Stimulated activated naive CD4-positive, alpha-beta T cell (primary cell): Measurements from ENCODE around the gene NOXO1.
"Not testable (repeated sequence)": the region's sequence is repeated elsewhere in the genome, so short reads cannot be mapped to it uniquely, and the experiment has no call there.

Experiments used
- DNase-seq, 6 experiments: peaks; one replicate each; lab custom pipeline; 2025; lab: John Stamatoyannopoulos, UW

The NOXO1 gene

DNA sequence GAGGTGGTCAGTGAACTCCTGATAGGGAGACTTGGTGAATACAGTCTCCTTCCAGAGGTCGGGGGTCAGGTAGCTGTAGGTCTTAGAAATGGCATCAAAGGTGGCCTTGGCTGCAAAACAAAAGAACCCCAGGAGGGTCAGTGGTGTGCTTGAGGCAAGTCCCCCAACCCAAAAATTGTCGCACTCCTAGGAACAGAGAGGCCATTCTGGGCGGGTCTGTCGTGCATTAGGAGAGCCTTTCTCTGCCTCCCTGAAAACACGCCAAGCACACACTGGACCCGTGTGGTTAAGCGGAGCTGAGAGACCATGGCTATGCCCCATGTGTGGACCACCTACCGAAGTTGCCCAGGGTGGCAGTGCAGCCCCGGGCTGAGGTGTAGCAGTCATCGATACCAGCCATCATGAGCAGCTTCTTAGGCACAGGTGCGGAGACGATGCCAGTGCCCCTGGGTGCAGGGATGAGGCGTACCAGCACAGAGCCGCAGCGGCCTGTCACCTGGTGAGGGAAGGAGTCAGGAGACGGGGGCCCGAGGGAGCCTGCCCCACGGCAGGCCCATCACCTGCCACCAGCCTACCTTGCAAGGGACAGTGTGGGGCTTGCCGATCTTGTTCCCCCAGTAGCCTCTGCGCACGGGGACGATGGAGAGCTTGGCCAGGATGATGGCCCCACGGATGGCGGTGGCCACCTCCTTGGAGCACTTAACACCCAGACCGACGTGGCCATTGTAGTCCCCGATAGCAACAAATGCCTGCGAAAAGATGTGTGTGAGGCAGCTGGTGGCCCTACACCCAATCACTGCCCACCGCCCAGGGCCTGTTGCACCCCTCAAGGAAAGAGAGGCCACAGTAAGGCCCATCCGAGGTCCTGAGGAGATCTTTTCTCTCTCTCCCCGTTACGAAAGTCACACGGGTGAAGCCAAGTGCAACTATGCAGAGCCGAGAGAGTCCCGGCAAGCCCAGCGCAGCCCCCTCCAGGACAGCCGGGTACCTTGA is 18.8 kb downstream of the NOXO1 start:
- DNase-seq, result not testable (repeated sequence)

DNA sequence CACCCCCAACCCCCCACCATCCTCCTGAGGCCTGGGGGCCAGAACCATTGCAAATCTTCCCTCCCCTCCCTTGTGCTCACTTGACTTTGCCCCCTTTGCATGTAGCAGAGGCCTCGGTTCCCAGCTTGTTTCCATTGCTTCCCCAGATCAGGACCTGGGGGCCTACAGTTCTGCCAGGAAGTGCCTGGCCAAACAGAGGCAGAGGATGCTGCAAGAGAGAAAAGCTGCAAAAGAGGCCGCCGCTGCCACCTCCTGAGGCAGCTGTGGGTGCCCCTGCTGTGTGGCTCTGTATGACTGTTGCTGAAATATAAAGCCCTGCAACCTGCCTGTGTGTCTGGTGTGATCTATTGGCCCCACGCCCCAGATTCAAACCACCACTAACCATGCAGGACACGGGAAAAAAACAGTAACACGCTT is 19.6 kb downstream of the NOXO1 start:
- no peak for DNase-seq

DNA sequence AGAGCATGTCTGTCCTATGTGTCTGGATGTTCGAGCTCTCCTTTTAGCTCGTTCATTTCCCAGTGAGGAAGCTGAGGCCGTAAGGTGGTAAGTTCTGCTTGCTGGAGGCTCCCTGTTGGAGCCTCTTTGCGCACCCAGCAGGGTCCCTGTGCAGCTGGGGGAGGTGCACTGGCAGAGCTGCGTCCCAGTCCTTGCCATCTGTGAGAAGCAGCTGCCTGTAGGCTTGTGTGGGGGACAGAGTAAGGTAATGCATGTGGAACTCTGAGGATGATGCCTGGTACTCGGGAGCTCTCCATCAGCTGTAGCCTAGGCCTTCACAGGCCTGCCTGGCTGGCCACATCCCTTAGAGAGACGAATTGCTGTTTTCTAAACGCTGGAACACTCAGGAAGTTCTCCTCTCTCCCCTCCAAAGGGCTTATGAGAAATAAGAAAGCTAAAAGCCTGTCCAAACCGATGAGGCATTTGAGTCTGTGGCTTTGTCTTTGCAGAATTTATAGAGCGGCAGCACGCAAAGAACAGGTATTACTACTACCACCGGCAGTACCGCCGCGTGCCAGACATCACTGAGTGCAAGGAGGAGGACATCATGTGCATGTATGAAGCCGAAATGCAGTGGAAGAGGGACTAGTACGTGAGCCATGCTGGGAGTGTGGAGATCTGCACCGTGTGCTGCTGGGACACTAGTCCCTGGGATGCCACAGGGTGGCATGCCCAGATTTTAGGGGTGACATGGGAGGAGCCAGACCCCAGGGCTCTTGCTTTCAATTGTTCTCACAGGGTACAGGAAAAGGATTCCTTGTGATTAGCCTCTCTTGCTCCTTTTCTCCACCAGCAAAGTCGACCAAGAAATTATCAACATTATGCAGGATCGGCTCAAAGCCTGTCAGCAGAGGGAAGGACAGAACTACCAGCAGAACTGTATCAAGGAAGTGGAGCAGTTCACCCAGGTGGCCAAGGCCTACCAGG is 20.3 kb downstream of the NOXO1 start:
- peak in 1 of 6 experiments; percentile 52 for DNase-seq

DNA sequence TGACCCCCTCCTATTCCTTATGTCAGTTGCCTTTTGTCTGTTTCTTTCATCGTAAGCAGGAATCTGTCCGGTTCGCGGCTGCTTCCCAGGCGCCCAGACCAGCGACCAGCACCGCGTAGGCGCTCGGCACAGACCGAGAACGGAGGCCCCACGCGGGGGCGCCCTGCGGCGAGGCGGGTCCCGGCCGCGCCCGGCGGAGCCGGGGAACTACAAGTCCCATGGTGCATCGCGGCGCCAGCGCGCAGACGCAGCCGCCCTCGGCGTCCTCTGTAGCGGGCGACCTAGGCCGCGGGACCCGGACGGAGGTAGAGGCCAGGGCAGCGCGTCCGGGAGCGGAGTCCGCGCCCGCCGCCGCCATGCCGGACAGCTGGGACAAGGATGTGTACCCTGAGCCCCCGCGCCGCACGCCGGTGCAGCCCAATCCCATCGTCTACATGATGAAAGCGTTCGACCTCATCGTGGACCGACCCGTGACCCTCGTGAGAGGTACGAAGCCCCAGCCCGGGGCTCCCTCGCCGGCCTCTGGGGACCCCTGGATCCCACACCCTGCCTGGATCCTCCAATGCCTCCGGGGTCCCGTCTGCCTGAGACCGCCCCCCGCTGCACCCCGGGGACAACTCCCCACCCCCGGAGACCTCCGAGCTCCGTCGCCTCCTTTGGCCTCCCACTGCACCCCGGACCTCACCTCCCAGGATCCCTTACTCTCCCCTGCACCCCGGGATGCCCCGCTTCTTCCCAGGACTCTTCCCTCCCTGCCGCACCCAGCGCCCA is 21.8 kb downstream of the NOXO1 start, which contains the start of gene NDUFB10:
TSS of gene NDUFB10 (plus strand) at position 270 of the 771 bp plus-strand sequence. CDS start at position 357, 87 bp downstream.
- DNase-seq, result peak; percentile 71 to 91 (median 87)

DNA sequence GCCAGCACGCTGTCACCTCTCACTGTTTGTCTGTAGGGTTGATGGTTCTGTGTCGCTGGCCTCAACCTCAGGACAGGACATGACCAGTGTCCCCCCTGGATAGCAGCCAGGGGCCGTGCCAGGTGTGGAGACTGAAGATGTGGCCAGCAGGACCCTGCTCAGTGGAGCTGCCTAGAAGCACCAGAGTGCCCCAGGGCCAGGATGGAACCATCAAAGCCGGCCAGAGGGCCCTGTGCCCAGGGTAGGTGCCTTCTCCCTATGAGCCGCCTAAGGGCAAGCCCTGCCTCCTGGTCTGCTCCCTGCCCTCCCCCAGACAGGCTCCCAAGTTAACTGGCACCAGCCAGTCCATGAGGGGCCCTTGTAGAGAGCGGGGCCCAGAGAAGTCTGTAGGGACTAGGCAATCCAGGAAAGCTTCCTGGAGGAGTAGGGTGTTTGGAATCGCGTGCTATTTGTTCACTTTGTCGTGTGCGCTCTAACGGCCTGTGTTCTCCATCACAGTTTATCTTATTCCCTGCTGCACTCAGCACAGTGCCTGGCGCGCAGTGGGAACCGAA is 22.5 kb downstream of the NOXO1 start:
- no peak for DNase-seq

DNA sequence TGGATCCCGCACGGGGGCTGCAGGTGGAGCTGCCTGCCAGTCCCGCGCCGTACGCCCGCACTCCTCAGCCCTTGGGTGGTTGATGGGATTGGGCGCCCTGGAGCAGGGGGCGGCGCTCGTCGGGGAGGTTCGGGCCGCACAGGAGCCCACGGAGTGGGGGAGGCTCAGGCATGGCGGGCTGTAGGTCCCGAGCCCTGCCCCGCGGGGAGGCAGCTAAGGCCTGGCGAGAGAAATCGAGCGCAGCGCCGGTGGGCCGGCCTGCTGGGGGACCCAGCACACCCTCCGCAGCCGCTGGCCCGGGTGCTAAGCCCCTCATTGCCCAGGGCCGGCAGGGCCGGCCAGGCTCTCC is 23.2 kb downstream of the NOXO1 start:
- not testable (repeated sequence) for DNase-seq

DNA sequence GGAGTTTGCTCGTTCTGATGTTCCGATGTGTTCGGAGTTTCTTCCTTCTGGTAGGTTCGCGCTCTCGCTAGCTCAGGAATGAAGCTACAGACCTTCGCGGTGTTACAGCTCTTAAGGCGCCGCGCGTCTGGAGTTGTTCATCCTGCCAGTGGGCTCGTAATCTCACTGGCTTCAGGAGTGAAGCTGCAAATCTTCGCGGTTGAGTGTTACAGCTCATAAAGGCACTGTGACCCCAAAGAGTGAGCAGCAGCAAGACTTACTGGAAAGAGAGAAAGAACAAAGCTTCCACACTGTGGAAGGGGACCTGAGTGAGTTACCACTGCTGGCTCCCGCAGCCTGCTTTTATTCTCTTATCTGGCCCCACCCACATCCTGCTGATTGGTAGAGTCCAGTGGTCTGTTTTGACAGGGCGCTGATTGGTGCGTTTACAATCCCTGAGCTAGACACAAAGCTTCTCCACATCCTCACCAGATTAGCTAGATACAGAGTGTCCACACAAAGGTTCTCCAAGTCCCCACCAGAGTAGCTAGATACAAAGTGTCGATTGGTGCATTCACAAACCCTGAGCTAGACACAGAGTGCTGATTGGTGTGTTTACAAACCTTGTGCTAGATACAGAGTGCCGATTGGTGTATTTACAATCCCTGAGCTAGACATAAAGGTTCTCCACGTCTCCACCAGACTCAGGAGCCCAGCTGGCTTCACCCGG is 23.7 kb downstream of the NOXO1 start:
- DNase-seq, result not testable (repeated sequence)

DNA sequence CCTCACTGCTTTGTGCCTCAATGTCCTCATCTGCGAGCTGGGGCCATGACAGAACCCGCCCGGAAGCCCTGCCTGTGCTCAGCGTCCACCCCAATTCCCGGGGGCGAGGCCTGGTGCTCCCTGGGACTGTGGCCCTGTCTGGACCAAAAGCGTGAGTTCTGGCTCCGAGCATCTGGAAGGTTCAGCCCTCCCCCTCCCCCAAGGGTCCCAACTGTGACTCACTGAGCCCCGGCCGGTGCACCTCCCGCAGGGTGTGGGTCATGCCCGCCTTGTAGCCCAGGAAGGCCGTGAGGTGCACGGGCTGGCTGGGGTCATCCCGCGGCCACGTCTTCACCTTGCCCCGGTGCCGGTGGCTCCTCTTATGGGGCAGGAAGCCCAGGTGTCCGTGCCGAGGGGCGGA is 27.5 kb downstream of the NOXO1 start:
- DNase-seq, result no peak

DNA sequence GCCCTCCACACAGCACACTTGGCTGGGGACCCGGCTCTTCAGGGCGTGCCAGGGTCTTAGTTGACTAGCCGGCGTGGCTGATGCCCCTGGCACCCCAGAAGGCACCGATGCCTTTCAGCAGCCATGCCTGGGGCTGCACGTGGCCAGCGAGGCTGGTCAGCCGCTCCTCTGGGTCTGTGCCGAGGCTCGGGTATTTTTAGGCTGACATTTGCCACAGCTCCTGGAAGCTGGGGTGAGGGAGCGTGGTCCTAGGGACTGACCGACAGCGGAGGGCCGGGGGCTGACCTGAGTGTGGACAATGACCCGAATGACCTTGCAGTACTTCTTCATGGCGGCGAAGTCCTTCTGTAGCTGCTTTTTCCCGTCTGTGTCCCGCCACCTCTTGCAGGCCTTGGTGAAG is 30.7 kb downstream of the NOXO1 start:
- DNase-seq, result no peak

DNA sequence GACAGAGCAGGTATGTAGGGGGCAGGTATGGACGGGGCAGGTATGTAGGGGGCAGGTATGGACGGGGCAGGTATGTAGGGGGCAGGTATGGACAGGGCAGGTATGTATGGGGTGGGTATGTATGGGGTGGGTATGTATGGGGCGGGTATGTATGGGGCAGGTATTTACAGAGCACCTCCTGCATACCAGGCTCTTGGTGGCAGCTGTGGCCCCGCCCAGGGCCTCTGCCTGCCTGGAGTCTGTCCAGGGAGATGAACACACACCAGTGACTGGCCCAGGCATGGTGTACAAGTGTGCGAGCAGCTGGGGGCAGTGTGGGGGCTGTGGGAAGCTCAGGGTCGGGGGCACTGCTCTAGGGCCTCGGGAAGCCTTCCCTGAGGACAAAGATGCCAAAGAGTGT is 31.2 kb downstream of the NOXO1 start:
- DNase-seq, result no peak

DNA sequence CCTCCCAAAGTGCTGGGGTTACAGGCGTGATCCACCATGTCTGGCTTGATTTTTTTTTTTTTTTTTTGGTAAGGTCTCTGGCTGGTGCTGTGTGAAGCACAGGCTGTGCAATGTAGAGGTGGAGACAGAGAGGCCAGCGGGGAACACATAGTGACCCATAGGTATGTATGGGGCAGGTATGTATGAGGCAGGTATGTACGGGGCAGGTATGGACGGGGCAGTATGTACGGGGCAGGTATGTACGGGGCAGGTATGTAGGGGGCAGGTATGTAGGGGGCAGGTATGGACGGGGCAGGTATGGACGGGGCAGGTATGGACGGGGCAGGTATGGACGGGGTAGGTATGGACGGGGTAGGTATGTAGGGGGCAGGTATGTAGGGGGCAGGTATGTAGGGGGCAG is 31.8 kb downstream of the NOXO1 start:
- DNase-seq, result no peak

DNA sequence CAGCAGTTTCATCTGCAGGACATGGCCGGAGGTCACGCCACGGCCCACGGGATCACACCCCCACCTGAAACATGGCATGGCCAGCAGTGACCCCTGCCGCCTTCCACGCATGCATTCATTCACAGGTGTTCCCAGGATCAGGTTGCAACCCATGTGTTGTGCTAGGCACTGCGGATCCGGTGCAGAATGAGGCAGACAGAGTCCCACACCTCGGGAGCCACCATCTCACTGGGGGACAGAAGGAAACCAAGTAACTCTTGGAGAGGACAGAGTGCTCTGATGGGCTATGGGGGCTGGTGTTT is 33.9 kb downstream of the NOXO1 start:
- DNase-seq, result no peak

DNA sequence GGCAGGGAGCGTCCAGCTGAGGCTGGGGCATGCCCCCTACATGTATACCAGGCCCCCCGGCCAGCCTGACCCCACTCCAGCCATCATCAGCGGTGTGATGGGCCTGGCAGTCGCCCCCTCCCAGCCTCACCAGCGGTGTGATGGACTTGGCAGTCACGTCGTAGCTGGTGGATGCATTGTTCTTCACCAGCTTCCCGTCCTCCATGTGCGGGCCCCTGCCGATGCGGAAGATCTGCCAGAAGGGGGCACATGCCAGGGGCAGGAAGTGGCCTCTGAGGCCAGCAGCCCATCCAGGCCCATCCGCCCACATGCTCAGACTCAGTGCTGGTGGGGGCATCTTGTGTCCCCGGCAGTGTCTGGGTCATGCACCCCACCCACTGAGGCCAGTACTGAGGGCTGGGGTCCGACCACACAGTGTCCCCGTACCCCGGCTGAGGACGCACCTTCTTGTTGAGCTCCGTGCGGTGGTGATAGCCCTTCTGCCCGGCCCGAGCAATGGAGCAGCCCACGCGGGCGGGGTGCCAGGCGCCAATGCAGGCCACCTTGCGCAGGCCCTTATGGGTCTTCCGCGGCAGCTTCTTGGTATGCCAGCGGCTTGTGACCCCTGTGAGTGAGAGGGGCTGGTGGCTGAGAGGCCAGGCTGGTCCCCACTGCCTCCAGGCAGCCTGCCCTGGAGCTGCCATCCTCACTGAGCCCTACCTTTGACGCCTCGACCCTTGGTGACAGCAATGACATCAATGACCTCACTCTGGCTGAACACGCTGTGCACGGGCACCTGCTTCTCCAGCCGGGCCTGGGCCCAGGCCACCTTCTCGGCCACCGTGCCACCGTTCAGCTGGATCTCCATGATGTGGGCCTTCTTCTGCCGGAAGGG is 34.5 kb downstream of the NOXO1 start:
- DNase-seq, result no peak

DNA sequence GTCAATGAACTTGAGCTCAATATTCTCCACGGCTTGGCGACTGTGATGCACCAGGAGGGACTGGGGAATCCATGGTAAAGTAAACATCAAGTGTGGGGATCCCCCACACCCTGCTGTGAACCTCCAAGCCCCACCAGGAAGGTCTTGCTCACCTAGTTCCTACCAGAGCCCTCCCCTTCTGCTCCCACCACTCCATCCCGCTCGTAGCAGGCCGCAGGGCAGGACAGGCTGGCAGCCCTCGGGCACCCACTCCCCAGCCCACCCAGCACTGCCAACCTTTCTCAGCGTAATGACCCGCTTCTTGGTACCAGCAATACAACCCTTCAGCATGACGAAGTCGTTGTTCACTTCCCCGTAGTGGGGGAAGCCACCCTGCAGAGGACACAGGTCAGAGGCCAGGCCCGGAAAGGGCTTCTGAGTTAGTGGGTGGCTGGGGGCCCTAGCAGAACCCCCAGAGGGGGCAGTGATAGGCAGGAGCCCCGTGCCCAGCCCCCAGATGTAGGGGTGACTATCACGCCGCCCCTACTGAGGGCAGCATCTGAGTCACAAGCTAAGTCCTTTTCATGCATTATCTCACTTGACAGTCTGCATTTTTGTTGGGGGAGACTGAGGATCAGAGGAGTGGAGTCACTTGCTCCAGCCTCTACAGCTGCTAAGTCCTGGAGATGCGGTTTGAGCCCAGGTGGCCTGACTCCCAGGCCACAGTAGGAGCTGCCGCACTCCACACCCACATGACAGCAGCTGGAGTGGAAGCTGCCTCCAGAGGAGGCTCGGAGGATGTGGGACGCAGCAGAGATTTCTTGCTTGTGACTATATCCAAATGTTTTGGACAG is 35.5 kb downstream of the NOXO1 start:
- DNase-seq, result no peak

DNA sequence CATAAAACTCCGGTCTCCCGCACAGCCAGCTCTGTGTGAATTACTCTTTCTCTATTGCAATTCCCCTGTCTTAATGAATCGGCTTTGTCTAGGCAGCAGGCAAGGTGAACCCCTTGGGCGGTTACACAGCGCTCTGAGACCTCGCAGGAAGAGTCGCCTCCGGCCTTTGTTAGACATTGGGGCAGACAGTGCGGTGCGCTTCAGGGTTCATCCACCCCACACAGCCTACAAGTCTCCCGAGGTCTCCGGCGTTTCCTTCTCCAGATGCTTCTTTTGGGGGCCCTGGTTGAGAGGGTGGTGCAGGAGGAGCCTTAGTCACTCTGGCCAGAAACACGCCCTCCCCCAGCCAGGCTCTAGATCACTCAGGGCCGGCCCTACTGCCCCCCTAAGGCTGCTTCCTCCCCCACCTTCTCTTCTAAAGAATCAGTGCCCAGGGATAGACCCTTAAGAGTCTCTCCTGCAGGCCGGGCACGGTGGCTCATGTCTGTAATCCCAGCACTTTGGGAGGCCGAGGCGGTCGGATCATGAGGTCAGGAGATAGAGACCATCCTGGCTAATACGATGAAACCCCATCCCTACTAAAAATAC is 36.6 kb downstream of the NOXO1 start:
- no peak for DNase-seq

DNA sequence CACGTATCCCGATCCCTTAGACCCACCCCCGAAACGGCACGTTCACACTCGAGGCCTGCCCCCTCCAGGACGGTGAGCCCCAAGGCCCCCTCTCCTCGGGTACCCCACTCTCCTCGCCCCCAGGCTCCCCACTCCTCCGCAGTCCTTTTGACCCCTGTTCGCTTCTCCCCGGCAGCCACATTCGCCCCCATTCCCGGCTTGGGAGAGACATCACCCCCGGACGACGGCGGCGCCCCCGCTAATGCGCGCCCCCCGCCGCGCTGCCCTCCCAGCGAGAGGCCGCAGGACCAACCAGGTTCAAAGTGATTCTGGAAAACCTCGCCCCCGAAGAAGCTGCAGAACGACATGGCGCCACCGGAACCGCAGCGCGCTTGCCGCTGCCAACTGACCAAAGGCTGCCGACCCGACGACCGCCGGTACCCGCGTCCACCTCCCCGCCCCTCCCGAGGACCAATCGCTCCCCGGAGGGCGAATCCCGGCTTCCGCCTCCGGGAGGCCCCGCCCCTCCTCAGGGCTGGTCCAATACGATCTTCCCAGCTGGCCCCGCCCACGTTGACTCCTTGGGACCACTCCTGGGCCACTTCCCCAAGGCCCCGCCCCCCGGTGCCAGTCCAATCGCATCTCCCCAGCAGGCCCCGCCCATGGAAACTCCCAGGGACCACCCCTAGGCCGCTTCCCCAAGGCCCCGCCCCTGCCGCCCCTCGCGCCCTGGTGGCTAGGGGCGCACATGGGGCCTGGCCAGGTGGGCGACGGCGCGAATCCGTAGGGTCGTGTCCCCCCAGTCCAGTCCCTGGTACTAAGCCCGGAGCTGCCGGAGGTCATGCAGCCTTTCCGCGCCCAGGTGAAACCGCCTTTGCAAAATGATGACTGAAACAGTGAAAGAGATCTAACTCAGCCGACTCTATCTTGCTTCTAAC is 38.2 kb downstream of the NOXO1 start, which contains the start of gene MSRB1:
TSS of gene MSRB1 (minus strand) at position 390 of the 917 bp plus-strand sequence. CDS start at position 347, 43 bp downstream.
- peak; percentile 96 to 99 (median 98) for DNase-seq

DNA sequence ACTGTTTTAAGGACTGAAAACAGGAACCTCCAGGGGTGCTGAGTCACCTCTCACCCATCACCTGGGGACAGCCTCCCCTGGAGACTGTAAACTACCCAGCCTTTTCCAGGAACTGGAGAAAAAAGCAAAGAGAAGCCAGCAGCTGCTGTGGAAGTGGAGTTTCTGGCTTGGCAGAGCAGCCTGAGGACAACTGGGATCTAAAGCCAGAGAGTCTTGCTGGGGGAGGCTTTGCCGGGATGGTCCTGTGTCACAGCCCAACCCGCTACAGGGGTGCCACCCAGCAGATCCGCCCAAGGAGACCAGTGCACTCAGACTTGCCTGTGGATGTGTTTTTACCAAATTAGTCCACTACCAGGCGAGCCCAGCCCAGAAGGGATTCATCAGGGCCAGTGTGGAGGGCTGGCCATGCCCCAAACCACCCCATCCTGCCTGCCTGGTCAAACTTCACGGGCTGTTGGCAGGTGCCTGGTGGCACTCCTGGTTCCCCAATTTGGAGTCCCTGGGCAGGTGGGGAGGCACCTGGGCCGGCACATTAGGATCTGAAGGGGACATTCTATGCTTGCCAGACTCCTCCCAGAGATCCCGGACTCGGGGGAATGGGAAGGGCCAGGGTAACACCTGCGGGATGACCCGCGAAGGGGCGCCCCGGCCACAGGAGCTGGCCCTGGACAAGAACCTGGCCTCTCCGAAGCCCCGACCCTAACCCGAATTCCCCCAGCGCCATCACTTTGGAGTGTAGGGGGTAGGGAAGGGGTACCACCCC is 39.0 kb downstream of the NOXO1 start:
- DNase-seq, result no peak
